ENCODE measurements around the gene WNK3. TPM values are rescaled to one million over a fixed set of nuclear protein-coding genes. Genes with fewer than 3 reads are reported as not detected.

The WNK3 gene
- total RNA-seq, 1 donor from 2014 or later, result 1.1 TPM

GRCh38 chrX:54171527-54172250 lies 186.2 kb downstream of the WNK3 start:
- DNase-seq (ENCODE audit: extremely low read depth, low read depth, low spot score), result no peak

DNA sequence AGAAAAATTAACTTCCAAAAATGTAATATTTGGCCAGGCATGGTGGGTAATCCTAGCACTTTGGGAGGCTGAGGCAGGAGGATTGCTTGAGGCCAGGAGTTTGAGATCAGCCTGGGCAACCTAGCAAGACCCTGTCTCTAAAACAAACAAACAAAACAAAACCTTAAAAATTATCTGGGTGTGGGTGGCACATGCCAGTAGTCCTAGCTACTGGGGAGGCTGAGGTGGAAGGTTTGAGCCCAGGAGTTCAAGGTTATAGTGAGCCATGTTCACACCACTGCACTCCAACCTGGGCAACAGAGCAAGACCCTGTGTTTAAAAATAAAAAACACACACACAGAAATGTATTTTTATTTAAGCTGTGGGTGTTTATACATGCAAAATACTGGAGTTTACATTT lies 186.8 kb downstream of the WNK3 start:
- no peak for DNase-seq (ENCODE audit: extremely low read depth, low read depth, low spot score)

DNA sequence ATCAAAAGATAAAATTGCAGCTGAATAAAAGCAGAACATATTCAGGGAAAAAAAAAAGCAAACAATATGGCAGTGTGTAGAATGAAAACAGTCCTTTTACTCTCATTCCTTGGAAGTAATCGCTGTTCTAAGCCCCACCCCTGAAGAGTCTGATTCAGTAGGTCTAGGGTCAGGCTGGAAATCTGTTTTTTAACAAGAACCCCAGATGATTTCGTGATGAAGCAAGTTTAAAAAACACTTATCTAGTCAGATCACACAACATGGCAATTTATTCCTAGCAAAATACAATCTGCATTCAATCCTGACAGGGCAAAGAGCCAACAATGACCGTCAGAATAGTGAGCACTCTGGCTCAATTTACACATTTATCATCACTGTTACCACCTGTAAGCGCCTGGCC lies 190.9 kb downstream of the WNK3 start:
- DNase-seq (ENCODE audit: extremely low read depth, low read depth, low spot score), result no peak

DNA sequence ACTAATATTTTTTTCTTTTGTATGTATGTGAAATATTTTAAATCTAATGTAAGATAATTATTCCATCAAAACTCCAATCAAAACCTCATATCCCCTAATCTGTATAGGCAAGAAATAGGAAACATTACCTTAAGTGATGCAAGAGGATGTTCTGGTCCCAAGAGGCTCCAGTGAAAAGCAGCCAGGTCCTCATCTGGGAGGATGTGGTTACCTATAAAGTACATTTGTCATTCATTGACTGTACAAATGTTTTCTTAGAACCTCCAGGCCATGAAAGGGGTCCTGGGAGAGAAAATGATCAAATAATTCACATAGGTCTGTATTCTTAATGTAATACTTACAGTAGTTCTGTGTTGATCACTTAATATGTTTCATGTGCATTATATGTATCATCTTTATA lies 200.3 kb downstream of the WNK3 start:
- DNase-seq (ENCODE audit: extremely low read depth, low read depth, low spot score), result no peak

Other genes starting within 250 kb of the WNK3 start
- 1.6 and 6.7 TPM in 2 replicates for gene FAM120C, start 174.8 kb downstream of the WNK3 start, total RNA-seq
- 12.2 and 17.2 TPM in 2 replicates for gene TSR2, start 82.4 kb upstream of the WNK3 start, total RNA-seq
- gene FGD1, start 138.2 kb upstream of the WNK3 start, total RNA-seq, result 8.3 and 12.5 TPM in 2 replicates
- gene GNL3L, start 172.2 kb upstream of the WNK3 start, total RNA-seq, result 33.3 and 39.6 TPM in 2 replicates